Rectal smooth muscle tissue (tissue), 1 donor: ENCODE measurements around the gene CENATAC.
"Not testable (repeated sequence)": the region's sequence is repeated elsewhere in the genome, so short reads cannot be mapped to it uniquely, and the experiment has no call there.

Experiments used
- H3K27ac ChIP-seq: one replicate; pipeline ENCODE4 v1.7.0; 2013; ENCODE audit warnings: low read depth, low read length, inconsistent platforms
- H3K27me3 ChIP-seq: one replicate; pipeline ENCODE4 v1.7.0; 2013; ENCODE audit warnings: low read length; ENCODE audit not compliant: control insufficient read depth, insufficient read depth
- H3K36me3 ChIP-seq: one replicate; pipeline ENCODE4 v1.7.0; 2013; ENCODE audit warnings: low read length; ENCODE audit not compliant: control insufficient read depth, insufficient read depth
- H3K4me1 ChIP-seq: one replicate; pipeline ENCODE4 v1.7.0; 2013; ENCODE audit warnings: low read length; ENCODE audit not compliant: control insufficient read depth, insufficient read depth
- H3K4me3 ChIP-seq: one replicate; pipeline ENCODE4 v1.7.0; 2013; ENCODE audit warnings: low read length
- H3K9ac ChIP-seq: one replicate; pipeline ENCODE4 v1.7.0; 2013; ENCODE audit warnings: low read length

The CENATAC gene

DNA sequence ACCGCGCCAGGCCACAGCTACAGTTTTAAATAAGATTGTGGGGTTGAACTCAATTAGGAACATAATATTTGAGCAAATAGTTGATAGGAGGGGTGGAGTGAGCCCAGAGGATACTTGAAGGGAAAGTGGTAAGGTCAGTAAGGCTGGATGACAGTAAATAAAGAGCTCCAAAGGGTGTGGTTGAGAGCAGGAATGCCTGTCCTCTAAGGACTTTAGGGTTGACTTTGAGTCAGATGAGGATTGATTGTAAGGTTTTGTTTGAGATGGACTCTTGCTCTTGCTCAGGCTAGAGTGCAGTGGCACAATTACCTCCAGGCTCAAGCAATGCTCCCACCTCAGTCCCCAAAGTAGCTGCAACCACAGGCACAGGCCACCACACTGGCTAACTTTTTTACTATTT lies 24.0 kb upstream of the CENATAC start:
- peaks cover under 1% of the 10 kb centered on the region for H3K27me3 ChIP-seq
- H3K4me1 ChIP-seq = no peaks in the 10 kb centered on the region
- H3K27ac ChIP-seq = no peak overlapping the region
- no peak overlapping the region for H3K9ac ChIP-seq
- no peak overlapping the region for H3K4me3 ChIP-seq
- no peaks in the 10 kb centered on the region for H3K36me3 ChIP-seq

DNA sequence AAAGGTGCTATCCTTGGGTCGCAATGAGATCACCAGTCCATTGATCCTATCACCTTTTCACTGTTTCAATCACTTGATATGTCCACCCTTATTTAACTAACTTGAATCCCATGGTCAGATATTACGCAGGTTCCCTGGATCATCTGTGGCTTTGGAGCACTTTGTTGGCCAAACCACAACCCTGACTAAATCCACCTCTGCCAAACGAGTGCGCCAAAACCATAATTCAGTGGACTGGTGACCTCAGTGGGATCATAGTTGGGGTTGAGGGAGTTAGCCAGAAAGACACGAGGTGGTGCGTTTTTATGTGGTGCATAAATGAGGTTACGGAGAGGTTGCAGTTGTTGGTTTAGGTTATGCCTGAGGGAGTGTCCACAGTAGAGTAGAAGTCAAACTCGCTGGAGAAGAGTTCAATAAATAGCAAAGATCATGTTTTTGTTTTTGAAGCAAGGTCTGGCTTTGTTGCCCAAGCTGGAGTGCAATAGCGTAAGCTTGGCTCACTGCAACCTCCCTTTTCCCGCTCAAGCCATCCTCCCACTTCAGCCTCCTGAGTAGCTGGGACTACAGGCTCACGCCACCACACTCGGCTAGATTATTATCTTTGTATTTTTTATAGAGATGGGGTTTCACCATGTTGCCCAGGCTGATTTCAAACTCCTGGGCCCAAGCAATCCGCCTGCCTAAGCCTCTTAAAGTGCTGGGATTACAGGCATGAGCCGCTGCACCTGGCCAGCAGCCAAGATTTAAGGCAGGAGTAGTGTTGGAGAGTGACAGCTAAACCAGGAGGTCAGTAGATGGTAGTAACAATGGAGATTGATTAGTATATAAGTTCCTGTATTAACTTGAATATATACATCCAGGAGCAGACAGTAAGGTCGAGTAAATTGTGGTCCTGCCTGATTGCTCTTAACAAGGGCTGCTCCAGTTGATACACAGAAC lies 21.9 kb upstream of the CENATAC start:
- Histone ChIP-seq H3K4me1 (no peaks in the 10 kb centered on the region), H3K36me3 (no peaks in the 10 kb centered on the region), H3K9ac (no peak overlapping the region), H3K27ac (no peak overlapping the region), H3K4me3 (no peak overlapping the region), H3K27me3 (peaks cover 3% of the 10 kb centered on the region)

DNA sequence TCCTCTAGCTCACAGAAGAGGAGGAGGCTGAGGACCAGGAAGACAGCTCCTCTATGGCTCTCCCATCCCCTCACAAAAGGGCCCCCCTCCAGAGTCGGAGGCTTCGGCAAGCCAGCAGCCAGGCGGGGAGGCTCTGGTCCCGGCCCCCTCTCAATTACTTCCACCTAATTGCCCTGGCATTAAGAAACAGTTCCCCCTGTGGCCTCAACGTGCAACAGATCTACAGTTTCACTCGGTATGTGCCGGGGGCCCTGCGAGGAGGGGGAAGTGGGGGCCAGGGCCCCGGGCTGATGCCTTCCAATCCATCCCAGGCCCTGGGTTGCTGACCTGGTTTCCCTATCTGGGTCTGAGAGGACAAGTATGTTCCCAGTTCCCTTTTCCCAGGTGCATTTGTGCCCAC lies 18.5 kb upstream of the CENATAC start:
- no peaks in the 10 kb centered on the region for H3K36me3 ChIP-seq
- H3K9ac ChIP-seq = no peak overlapping the region
- H3K4me1 ChIP-seq = no peaks in the 10 kb centered on the region
- H3K4me3 ChIP-seq = no peak overlapping the region
- peaks cover 3% of the 10 kb centered on the region for H3K27me3 ChIP-seq
- no peak overlapping the region for H3K27ac ChIP-seq

DNA sequence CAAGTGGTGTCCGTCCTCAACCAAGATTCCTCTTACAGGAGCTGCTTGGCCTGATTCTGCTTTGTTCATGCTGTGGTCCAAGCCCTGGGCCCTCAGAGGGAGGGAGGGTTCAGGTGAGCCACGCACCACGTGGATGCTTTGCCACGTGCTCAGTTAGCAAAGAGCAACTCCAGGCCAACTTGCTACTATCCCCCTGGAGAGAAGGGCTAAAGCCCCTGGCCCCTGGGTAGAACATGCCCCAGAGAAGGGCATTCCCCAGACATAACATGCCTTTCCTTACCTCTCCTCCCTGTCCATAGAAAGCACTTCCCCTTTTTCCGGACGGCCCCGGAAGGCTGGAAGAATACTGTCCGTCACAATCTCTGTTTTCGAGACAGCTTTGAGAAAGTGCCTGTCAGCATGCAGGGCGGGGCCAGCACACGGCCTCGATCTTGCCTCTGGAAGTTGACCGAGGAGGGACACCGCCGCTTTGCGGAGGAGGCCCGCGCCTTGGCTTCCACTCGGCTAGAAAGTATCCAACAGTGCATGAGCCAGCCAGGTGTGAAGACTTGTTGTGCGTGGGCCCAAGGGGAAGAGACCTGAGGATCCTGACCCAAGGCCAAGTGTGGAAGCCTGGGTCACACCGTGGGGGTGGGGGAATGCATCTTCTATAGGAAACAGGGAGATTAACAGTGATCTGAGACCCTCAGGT lies 17.6 kb upstream of the CENATAC start:
- Histone ChIP-seq H3K27me3 (peaks cover 3% of the 10 kb centered on the region), H3K4me1 (no peaks in the 10 kb centered on the region), H3K36me3 (no peaks in the 10 kb centered on the region), H3K9ac (no peak overlapping the region), H3K4me3 (peak overlapping the region; percentile 15), H3K27ac (no peak overlapping the region)

DNA sequence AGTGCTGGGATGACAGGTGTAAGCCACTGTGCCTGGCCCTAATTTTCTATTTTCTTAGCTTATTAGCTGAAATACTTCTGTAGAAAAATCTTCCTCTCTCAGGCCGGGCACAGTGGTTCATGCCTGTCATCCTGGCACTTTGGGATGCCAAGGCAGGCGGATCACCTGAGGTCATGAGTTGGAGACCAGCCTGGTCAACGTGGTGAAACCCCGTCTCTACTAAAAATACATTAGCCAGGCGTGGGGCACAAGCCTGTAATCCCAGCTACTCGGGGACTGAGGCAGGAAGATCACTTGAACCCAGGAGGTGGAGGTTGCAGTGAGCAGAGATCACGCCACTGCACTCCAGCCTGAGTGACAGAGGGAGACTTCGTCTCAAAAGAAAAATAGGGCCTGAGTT lies 13.6 kb upstream of the CENATAC start:
- not testable (repeated sequence) for H3K9ac ChIP-seq, H3K27ac ChIP-seq, H3K36me3 ChIP-seq, H3K4me3 ChIP-seq, H3K27me3 ChIP-seq, H3K4me1 ChIP-seq

DNA sequence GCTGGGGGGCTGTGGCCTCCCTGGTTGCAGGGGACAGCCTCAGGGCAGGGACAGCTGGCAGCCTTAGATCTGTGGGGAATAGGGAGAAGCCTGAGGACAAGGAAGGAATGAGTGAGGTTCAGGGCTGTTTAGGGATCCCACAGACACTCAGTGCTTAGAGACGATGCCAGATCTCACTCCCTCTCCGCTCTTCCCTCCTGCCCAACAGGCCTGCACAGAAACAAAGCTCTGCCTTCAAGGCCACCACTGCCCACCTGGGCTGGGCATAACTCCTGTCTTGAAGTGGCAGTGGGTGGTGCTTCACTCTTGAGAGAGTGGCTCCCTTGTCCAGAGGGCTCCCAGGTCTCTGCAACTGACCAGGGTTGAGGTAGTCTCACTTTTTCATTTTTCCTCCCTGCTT lies 13.1 kb upstream of the CENATAC start:
- H3K36me3 ChIP-seq = no peaks in the 10 kb centered on the region
- H3K27me3 ChIP-seq = no peaks in the 10 kb centered on the region
- no peak overlapping the region for H3K27ac ChIP-seq
- H3K9ac ChIP-seq = no peak overlapping the region
- H3K4me3 ChIP-seq = no peak overlapping the region
- H3K4me1 ChIP-seq = no peaks in the 10 kb centered on the region

DNA sequence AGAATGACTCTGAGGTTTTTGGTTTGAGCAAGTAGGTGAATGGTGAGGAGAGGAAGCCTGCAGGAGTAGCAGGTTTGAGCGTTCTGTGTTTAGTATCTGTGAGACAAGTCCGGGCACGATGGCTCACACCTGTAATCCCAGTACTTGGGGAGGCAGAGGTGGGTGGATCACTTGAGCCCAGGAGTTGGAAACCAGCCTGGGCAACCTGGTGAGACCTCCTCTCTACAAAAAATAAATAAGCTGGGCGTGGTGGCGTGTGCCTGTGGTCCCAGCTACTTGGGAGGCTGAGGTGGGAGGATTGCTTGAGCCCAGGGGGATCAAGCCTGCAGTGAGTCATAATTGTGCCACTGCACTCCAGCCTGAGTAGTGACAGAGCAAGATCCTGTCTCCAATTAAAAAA lies 9.7 kb upstream of the CENATAC start:
- H3K4me3 ChIP-seq = no peak overlapping the region
- no peaks in the 10 kb centered on the region for H3K27me3 ChIP-seq
- no peaks in the 10 kb centered on the region for H3K36me3 ChIP-seq
- H3K9ac ChIP-seq = no peak overlapping the region
- no peak overlapping the region for H3K27ac ChIP-seq
- no peaks in the 10 kb centered on the region for H3K4me1 ChIP-seq

DNA sequence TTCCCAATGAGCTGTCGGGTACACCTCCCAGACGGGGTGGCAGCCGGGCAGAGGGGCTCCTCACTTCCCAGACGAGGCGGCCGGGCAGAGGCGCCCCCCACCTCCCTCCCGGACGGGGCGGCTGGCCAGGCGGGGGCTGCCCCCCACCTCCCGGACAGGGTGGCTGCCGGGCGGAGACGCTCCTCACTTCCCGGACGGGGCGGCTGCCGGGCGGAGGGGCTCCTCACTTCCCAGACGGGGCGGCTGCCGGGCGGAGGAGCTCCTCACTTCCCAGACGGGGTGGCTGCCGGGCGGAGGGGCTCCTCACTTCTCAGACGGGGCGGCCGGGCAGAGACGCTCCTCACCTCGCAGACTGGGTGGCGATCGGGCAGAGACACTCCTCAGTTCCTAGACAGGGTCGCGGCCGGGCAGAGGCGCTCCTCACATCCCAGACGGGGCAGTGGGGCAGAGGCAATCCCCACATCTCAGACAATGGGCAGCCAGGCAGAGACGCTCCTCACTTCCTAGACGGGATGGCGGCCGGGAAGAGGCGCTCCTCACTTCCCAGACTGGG lies 6.4 kb upstream of the CENATAC start:
- not testable (repeated sequence) for H3K36me3 ChIP-seq, H3K27ac ChIP-seq, H3K4me1 ChIP-seq, H3K4me3 ChIP-seq, H3K27me3 ChIP-seq, H3K9ac ChIP-seq

DNA sequence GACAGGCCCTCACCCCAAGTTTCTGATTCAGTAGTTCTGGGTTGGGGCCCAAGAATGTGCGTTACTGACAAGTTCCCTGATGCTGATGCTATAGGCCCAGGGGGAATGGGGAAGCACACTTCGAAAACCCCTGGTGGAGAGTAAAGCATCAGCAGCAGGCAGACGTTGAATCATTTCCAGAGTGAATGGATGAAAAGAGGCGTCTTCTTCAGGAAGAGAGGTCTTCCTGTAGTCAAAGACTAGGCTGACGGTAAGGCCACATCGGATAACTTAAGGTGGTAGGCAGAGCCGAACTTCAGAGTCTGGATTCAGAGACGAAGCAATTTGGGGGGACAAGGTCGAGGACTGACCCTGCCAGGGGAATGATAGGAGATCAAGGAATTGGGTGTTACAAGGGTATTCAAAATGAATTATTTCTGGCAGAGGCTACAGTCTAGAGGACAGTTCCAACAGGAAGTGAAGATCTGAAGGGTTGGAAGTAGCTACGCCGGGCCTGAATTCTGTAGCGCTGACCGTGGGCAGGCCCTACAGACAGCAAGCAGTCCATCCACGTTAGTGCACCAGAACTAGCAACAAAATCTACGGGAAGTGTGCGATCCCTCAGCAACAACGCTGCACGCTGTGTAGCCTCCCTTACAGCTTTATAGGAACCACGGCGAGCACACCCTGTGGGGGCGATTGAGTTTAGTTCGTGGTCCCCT lies 862 bp upstream of the CENATAC start:
- Histone ChIP-seq H3K27ac (peak overlapping the region; percentile 86), H3K4me3 (peak overlapping the region; percentile 81), H3K9ac (peak overlapping the region; percentile 7), H3K4me1 (peaks cover 9% of the 10 kb centered on the region), H3K27me3 (no peaks in the 10 kb centered on the region), H3K36me3 (peaks cover 4% of the 10 kb centered on the region)

DNA sequence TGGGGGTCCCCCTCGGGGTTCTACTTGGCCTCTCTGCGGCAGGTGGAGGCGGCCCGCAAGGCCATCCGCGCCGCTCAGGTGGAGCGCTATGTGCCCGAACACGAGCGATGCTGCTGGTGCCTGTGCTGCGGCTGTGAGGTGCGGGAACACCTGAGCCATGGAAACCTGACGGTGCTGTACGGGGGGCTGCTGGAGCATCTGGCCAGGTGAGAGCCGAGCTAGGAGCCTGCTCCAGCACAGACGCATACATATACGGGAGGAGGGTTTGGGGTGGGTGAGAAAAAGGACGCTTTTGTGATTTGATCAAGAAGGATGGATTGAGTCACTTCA lies 415 bp downstream of the CENATAC start:
- Histone ChIP-seq H3K27me3 (no peaks in the 10 kb centered on the region), H3K9ac (peak overlapping the region; percentile 95), H3K4me3 (peak overlapping the region; percentile 81), H3K4me1 (peaks cover 9% of the 10 kb centered on the region), H3K27ac (peak overlapping the region; percentile 86), H3K36me3 (peaks cover 4% of the 10 kb centered on the region)

DNA sequence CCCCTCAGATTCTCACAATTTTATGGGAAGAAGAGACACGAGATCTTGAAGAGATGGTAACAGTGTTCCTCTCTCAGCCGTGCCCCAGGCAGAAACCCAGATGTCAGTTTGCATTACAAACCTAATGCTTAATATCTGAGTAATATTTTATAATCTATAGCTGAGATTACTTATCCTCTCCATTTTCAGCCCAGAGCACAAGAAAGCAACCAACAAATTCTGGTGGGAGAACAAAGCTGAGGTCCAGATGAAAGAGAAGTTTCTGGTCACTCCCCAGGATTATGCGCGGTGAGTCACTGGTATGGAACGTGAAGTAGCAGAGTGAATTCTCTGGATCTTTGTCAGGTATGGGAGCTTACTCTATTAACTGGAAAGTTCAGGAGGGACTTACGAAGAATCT lies 884 bp downstream of the CENATAC start:
- peaks cover 9% of the 10 kb centered on the region for H3K4me1 ChIP-seq
- H3K27ac ChIP-seq = peak overlapping the region; percentile 86

DNA sequence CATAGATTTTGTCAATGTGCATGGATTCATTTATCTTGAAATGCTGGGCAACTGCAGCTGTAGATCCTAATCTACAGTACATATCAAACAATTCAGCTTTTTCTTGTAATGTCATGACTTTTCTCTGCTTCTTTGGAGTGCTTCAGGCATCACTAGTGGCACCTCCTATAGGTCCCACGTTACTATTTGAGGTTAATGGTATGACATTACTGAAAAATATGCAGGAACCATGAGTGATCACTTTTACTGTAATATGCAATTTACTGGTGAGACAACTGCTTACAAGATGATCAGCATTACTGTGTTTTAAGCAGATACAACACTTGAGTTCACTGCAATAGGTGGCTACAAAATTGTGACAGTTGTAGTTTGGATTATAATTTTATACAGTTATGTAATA lies 3.0 kb downstream of the CENATAC start:
- Histone ChIP-seq H3K27me3 (no peaks in the 10 kb centered on the region), H3K4me3 (no peak overlapping the region), H3K4me1 (peaks cover 9% of the 10 kb centered on the region), H3K9ac (no peak overlapping the region), H3K27ac (no peak overlapping the region), H3K36me3 (peaks cover 4% of the 10 kb centered on the region)

More for the DNA sequence above, 884 bp downstream of the CENATAC start:
- Histone ChIP-seq H3K9ac (no peak overlapping the region), H3K27me3 (no peaks in the 10 kb centered on the region), H3K4me3 (peak overlapping the region; percentile 81), H3K36me3 (peaks cover 4% of the 10 kb centered on the region)
